Endothelial cell of umbilical vein (primary cell): ENCODE measurements around the gene SLC25A41. TPM values are rescaled to one million over a fixed set of nuclear protein-coding genes. Genes with fewer than 3 reads are reported as not detected.

ENCODE experiments used
- BruUV-seq: library from RNA; stranded (reverse); fragments of 400-500 nt; replicated peaks from 2 replicates; lab custom pipeline; 2021; lab: Mats Ljungman, UMichigan
- CTCF ChIA-PET: fragments of 300-600, 350-600 bp; sonication (Branson Sonifier 250); formaldehyde crosslinking; loops from one replicate; lab custom pipeline; 2021; ENCODE audit warnings: antibody characterized with exemption, inconsistent platforms; lab: Charles Lee
- POLR2A ChIA-PET: fragments of 300-600, 350-600 bp; sonication (Branson Sonifier 250); formaldehyde crosslinking; loops from one replicate; lab custom pipeline; 2021; ENCODE audit warnings: antibody characterized with exemption, inconsistent platforms; lab: Charles Lee
- DNase-seq: peaks from one replicate; pipeline ENCODE4 v3.0.0-alpha.2; 2011; ENCODE audit warnings: low read depth, low spot score
- FAIRE-seq: peaks from 2 replicates; lab custom pipeline; 2011; peaks lifted over from hg19 to GRCh38; lab: Jason Lieb, UNC
- H2AFZ ChIP-seq: 2 replicates; pipeline ENCODE4 v1.6.0; 2012; ENCODE audit warnings: low read depth, low read length, control low read depth, inconsistent platforms
- H3K27ac ChIP-seq: 2 replicates; pipeline ENCODE4 v1.5.1; 2011; ENCODE audit warnings: low read depth, mild to moderate bottlenecking, control low read depth, low read length, moderate library complexity; ENCODE audit not compliant: insufficient read depth
- H3K27me3 ChIP-seq, 2 experiments: 2 replicates each; pipeline versions ENCODE4 v1.6.0 to v1.6.1; 2011; ENCODE audit warnings: low read length in 2 of 2, mixed read lengths in 1 of 2; ENCODE audit not compliant: control insufficient read depth in 2 of 2, insufficient read depth in 2 of 2
- H3K36me3 ChIP-seq, 2 experiments: 2 replicates in 1 of 2; 3 replicates in 1 of 2; pipeline ENCODE4 v1.5.1; 2011; ENCODE audit warnings: low read length in 2 of 2, mild to moderate bottlenecking in 1 of 2, moderate library complexity in 1 of 2; ENCODE audit not compliant: control insufficient read depth in 2 of 2, insufficient read depth in 2 of 2; ENCODE audit errors: extremely low read depth in 1 of 2
- H3K4me1 ChIP-seq: 3 replicates; pipeline ENCODE4 v1.5.1; 2011; ENCODE audit warnings: mild to moderate bottlenecking, low read length; ENCODE audit not compliant: control insufficient read depth, insufficient read depth; ENCODE audit errors: extremely low read depth
- H3K4me2 ChIP-seq: 2 replicates; pipeline ENCODE4 v1.6.1; 2011; ENCODE audit warnings: low read length, control low read depth, mixed read lengths; ENCODE audit not compliant: insufficient read depth
- H3K4me3 ChIP-seq, 3 experiments: fragments of 200-600 bp in 1 of 3; sonication (generic), shearing (Covaris generic) in 1 of 3; replicated peaks in 1 of 3; 2 replicates each; pipeline ENCODE4 v1.5.1; 2011 to 2016; ENCODE audit warnings: control low read depth in 3 of 3, low read length in 3 of 3, mild to moderate bottlenecking in 2 of 3, inconsistent platforms in 1 of 3, low read depth in 1 of 3, moderate library complexity in 1 of 3; ENCODE audit not compliant: insufficient read depth in 1 of 3
- H3K79me2 ChIP-seq: 2 replicates; pipeline ENCODE4 v1.6.0; 2012; ENCODE audit warnings: low read length, inconsistent platforms; ENCODE audit not compliant: control insufficient read depth, insufficient read depth
- H3K9ac ChIP-seq: replicated peaks from 2 replicates; pipeline ENCODE3; 2011; ENCODE audit warnings: low read length, control low read depth; ENCODE audit not compliant: insufficient read depth; ENCODE audit errors: extremely low read depth
- H3K9me1 ChIP-seq: replicated peaks from 3 replicates; pipeline ENCODE4 v1.6.0; 2011; ENCODE audit warnings: mild to moderate bottlenecking, low read length; ENCODE audit not compliant: control insufficient read depth, insufficient read depth; ENCODE audit errors: extremely low read depth
- H3K9me3 ChIP-seq: replicated peaks from 2 replicates; pipeline ENCODE4 v1.5.1; 2012; ENCODE audit warnings: low read length, inconsistent platforms; ENCODE audit not compliant: control insufficient read depth, insufficient read depth
- H4K20me1 ChIP-seq: replicated peaks from 2 replicates; pipeline ENCODE3; 2011; ENCODE audit warnings: mild to moderate bottlenecking, low read length; ENCODE audit not compliant: control insufficient read depth, insufficient read depth; ENCODE audit errors: extremely low read depth
- EZH2 ChIP-seq: IDR thresholded peaks from 2 replicates; pipeline ENCODE4 v1.6.1; 2012; ENCODE audit warnings: borderline replicate concordance, low read depth, mild to moderate bottlenecking, moderate library complexity, low read length, inconsistent platforms; ENCODE audit not compliant: severe bottlenecking
- FOS ChIP-seq: IDR thresholded peaks from 2 replicates; pipeline ENCODE4 v1.6.1; 2011; ENCODE audit warnings: mild to moderate bottlenecking, low read length, moderate library complexity, borderline replicate concordance; ENCODE audit not compliant: insufficient read depth
- GATA2 ChIP-seq: IDR thresholded peaks from 2 replicates; pipeline ENCODE4 v1.7.0; 2011; ENCODE audit warnings: low read depth, mild to moderate bottlenecking, moderate library complexity, mixed read lengths, low read length; ENCODE audit not compliant: insufficient read length, insufficient read depth
- JUN ChIP-seq: IDR thresholded peaks from 2 replicates; pipeline ENCODE4 v1.6.1; 2011; ENCODE audit warnings: borderline replicate concordance, low read depth; ENCODE audit not compliant: insufficient read length, insufficient read depth
- MYC ChIP-seq: IDR thresholded peaks from one replicate; pipeline ENCODE4 v1.6.1; 2011; ENCODE audit warnings: mild to moderate bottlenecking, low read depth, low read length
- POLR2A ChIP-seq: IDR thresholded peaks from 2 replicates; pipeline ENCODE4 v1.6.1; 2012; ENCODE audit warnings: low read depth, mild to moderate bottlenecking, control low read depth, low read length
- POLR2AphosphoS5 ChIP-seq: IDR thresholded peaks from 2 replicates; pipeline ENCODE4 v1.6.1; 2012; ENCODE audit warnings: low read depth, mild to moderate bottlenecking, control low read depth, low read length, moderate library complexity; ENCODE audit not compliant: insufficient read depth
- dilution Hi-C: fragments of 300-500 bp; cut with MboI; formaldehyde crosslinking; loops from one replicate; pipeline ENCODE4 v1.15.0; 2019; ENCODE audit warnings: low sequenced_read_pairs; ENCODE audit not compliant: extremely low pct_ligation_motif_present
- intact Hi-C: fragments of 100-400 bp; cut with micrococcal nuclease; formaldehyde crosslinking; loops from one replicate; pipeline ENCODE4 v1.10.0; 2022
- polyA plus RNA-seq, 4 experiments: library from polyadenylated mRNA; depleted of rRNA in 3 of 4; stranded (reverse) in 3 of 4; unstranded in 1 of 4; fragments of >200 nt; gene quantifications; 2 replicates each; pipeline versions ENCODE4 v1.2.1 to v1.2.3, GENCODE V29; 2011 to 2012; ENCODE audit warnings: missing spikeins in 1 of 4
- total RNA-seq: library from RNA; stranded (reverse); gene quantifications from 2 replicates; pipeline ENCODE4 v1.2.3, GENCODE V29; 2021
- TF ChIP-seq, protein P1 (sequence below): IDR thresholded peaks from 2 replicates; pipeline ENCODE4 v1.6.1; 2011; ENCODE audit not compliant: insufficient read depth, insufficient read length
- TF ChIP-seq, protein P2 (sequence below), 2 donors: IDR thresholded peaks; 1 replicate in 1 of 2; 2 replicates in 1 of 2; pipeline ENCODE4 v1.5.1; 2011; ENCODE audit warnings: low read length in 2 of 2, mild to moderate bottlenecking in 2 of 2, moderate library complexity in 2 of 2, control low read depth in 1 of 2, inconsistent platforms in 1 of 2, low read depth in 1 of 2; ENCODE audit not compliant: insufficient read depth in 1 of 2; ENCODE audit errors: extremely low read depth in 1 of 2

SLC25A41 gene
- total and polyA plus RNA-seq, 2 donors (not counting 3 experiments of a cell fraction or from before 2014, with no cell fraction given): 0.21 TPM; not detected in 1

DNA sequence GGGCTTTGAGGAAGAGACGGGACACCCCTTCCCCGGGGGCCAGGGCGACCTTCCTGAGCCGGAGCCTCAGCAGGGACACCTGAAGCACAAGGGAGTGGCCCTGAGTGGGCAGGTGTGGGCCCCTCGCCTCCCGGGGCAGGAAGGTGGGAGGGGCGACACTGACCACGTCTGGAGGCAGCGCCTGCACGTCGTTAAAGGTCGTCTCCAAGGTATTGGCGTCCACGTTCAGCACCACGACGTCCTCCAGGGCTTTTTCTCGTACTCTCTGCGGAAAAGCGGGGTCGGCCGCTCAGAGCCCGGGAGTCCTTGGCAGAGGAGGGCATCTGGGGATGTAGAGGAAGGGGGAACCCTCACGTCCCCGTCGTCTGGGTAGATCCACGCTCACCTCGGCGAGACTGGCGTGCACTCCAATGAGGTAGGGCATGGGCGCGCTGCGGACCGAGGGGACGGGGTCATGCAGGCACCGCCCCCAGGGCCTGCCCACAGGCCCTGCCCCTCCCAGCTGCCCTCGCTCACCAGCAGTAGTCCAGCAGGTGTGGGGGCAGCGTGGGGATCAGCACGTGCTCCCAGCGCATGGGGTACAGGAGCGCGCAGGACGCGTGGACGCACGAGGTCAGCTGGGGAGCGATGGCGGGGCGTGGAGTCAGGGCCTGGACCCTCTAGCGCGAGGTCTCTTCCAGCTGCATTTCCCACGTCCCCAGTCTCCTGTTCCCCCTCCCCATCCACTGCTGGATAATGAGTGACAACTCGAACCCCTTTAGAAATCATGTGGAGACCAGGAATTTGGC, 42.0 kb upstream of the SLC25A41 start:
- TF ChIP-seq POLR2AphosphoS5 (no peak), EZH2 (peak; percentile 50)
- TF ChIP-seq, protein P1, sequence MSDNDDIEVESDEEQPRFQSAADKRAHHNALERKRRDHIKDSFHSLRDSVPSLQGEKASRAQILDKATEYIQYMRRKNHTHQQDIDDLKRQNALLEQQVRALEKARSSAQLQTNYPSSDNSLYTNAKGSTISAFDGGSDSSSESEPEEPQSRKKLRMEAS: peak; percentile 44
- ChIA-PET CTCF (interaction anchor here (1.1 to 2.3 kb wide), 2 partner anchors 41 to 388 kb away, joined by 4 to 7 read pairs; no protein-coding TSS in a partner anchor), POLR2A (no interaction called here)
- peaks cover 2% of the 10 kb centered on the region for H3K4me1 ChIP-seq
- H3K4me3 ChIP-seq: no peak overlapping the region
- H3K27me3 ChIP-seq: peaks cover 0 to 9% of the 10 kb centered on the region in 2 experiments
- FAIRE-seq: no peak
- peak overlapping the region; percentile 28 for H2AFZ ChIP-seq
- no peak overlapping the region for H3K27ac ChIP-seq
- H3K4me2 ChIP-seq: peak overlapping the region; percentile 20
- intact Hi-C loops (no loop called here), dilution Hi-C loops (no loop called here)
- H3K79me2 ChIP-seq: no peaks in the 10 kb centered on the region
- H3K9me3 ChIP-seq: no peaks in the 10 kb centered on the region
- H3K9ac ChIP-seq: no peak overlapping the region
- BruUV-seq: no TSS peak
- H3K9me1 ChIP-seq: no peaks in the 10 kb centered on the region
- no peaks in the 10 kb centered on the region for H4K20me1 ChIP-seq
- no peak for DNase-seq
- H3K36me3 ChIP-seq: no peaks in the 10 kb centered on the region

DNA sequence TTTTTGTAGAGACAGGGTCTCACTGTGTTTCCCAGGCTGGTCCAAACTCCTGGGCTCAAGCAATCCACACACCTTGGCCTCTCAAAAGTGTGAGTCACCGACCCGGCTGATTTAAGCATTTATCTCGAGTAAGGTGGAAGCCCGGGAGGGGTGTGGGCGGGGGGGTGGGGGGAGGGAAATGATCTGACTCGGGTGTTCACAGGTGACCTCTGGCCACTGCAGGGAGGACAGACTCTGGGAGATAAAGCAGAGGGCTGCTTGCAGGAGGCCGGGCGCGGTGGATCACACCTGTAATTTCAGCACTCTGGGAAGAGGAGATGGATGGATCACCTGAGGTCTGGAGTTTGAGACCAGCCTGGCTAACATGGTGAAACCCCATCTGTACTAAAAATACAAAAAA, 40.1 kb upstream of the SLC25A41 start:
- Histone ChIP-seq H3K27me3 (peaks cover 0 to 9% of the 10 kb centered on the region in 2 experiments), H2AFZ (no peak overlapping the region), H3K4me2 (no peak overlapping the region), H3K79me2 (no peaks in the 10 kb centered on the region), H3K27ac (no peak overlapping the region), H3K4me1 (peaks cover 2% of the 10 kb centered on the region), H3K4me3 (no peak overlapping the region), H3K36me3 (no peaks in the 10 kb centered on the region), H4K20me1 (no peaks in the 10 kb centered on the region), H3K9ac (no peak overlapping the region), H3K9me1 (no peaks in the 10 kb centered on the region), H3K9me3 (no peaks in the 10 kb centered on the region)
- ChIA-PET CTCF (no interaction called here), POLR2A (no interaction called here)
- no TSS peak for BruUV-seq
- FAIRE-seq (no peak), DNase-seq (no peak)
- dilution Hi-C loops: no loop called here
- TF ChIP-seq, protein P2, sequence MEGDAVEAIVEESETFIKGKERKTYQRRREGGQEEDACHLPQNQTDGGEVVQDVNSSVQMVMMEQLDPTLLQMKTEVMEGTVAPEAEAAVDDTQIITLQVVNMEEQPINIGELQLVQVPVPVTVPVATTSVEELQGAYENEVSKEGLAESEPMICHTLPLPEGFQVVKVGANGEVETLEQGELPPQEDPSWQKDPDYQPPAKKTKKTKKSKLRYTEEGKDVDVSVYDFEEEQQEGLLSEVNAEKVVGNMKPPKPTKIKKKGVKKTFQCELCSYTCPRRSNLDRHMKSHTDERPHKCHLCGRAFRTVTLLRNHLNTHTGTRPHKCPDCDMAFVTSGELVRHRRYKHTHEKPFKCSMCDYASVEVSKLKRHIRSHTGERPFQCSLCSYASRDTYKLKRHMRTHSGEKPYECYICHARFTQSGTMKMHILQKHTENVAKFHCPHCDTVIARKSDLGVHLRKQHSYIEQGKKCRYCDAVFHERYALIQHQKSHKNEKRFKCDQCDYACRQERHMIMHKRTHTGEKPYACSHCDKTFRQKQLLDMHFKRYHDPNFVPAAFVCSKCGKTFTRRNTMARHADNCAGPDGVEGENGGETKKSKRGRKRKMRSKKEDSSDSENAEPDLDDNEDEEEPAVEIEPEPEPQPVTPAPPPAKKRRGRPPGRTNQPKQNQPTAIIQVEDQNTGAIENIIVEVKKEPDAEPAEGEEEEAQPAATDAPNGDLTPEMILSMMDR (IDR thresholded peaks at IDR 0.05; ENCODE audit: extremely low read depth in 1 of 2, insufficient read depth in 1 of 2, low read depth in 1 of 2, low read length in 2 of 2): no peak
- TF ChIP-seq EZH2 (no peak), FOS (no peak), GATA2 (no peak), POLR2A (no peak), MYC (no peak), POLR2AphosphoS5 (no peak), JUN (no peak)
- TF ChIP-seq, protein P1: no peak
- intact Hi-C loops: no loop called here
